Stimulated activated CD4-positive, alpha-beta T cell treated with anti-CD3 and anti-CD28 coated beads, TNF-alpha, amount 100 ng/mL, for 1 hour (primary cell): Measurements from ENCODE around the gene PILRB.
"Not testable (repeated sequence)": the region's sequence is repeated elsewhere in the genome, so short reads cannot be mapped to it uniquely, and the experiment has no call there.

Source experiments
- DNase-seq, 3 donors: peaks; one replicate each; pipeline ENCODE4 v3.0.0-alpha.2; 2020; ENCODE audit warnings: low read depth in 3 of 3, low spot score in 1 of 3

PILRB gene

GRCh38 chr7:100373870-100374598 lies 16.1 kb downstream of the PILRB start:
- not testable (repeated sequence) for DNase-seq

GRCh38 chr7:100374601-100375000 lies 16.7 kb downstream of the PILRB start:
- DNase-seq: no peak

GRCh38 chr7:100376066-100376465 lies 18.1 kb downstream of the PILRB start:
- no peak for DNase-seq

GRCh38 chr7:100378114-100378755 lies 20.3 kb downstream of the PILRB start:
- no peak for DNase-seq

- no peak for DNase-seq
Observed at GRCh38 chr7:100380196-100380595, 22.3 kb downstream of the PILRB start.

GRCh38 chr7:100381531-100382233 lies 23.8 kb downstream of the PILRB start:
- DNase-seq: not testable (repeated sequence)

- not testable (repeated sequence) for DNase-seq
Observed at GRCh38 chr7:100382234-100382853, 24.4 kb downstream of the PILRB start.

GRCh38 chr7:100384628-100385294 lies 26.8 kb downstream of the PILRB start:
- DNase-seq: no peak

- DNase-seq: no peak
Observed at GRCh38 chr7:100386940-100387339, 29.0 kb downstream of the PILRB start.

GRCh38 chr7:100387695-100388094 lies 29.8 kb downstream of the PILRB start:
- DNase-seq: no peak

GRCh38 chr7:100389437-100390088 lies 31.6 kb downstream of the PILRB start:
- no peak for DNase-seq

GRCh38 chr7:100390286-100391009 lies 32.5 kb downstream of the PILRB start:
- DNase-seq: no peak

- no peak for DNase-seq
Observed at GRCh38 chr7:100393233-100393905, 35.5 kb downstream of the PILRB start.

GRCh38 chr7:100394077-100394476 lies 36.2 kb downstream of the PILRB start:
- no peak for DNase-seq

- DNase-seq: no peak
Observed at GRCh38 chr7:100396421-100396982, 38.6 kb downstream of the PILRB start.

GRCh38 chr7:100397315-100398081 lies 39.6 kb downstream of the PILRB start:
- no peak for DNase-seq

GRCh38 chr7:100398239-100398638 lies 40.3 kb downstream of the PILRB start:
- no peak for DNase-seq

GRCh38 chr7:100400041-100400440 lies 42.1 kb downstream of the PILRB start:
- no peak for DNase-seq
